GM12892 (cell line): ENCODE measurements around the gene TMEM151A.

Experiments used
- DNase-seq: peaks from one replicate; pipeline ENCODE4 v3.0.0; 2011; ENCODE audit not compliant: insufficient read length
- FAIRE-seq: peaks from 2 replicates; lab custom pipeline; 2011; peaks lifted over from hg19 to GRCh38; lab: Jason Lieb, UNC
- POLR2A ChIP-seq: IDR thresholded peaks from 2 replicates; pipeline ENCODE4 v1.6.1; 2011; ENCODE audit warnings: low read depth, low read length, control low read depth
- POLR2AphosphoS5 ChIP-seq: IDR thresholded peaks from 2 replicates; pipeline ENCODE4 v1.6.1; 2011; ENCODE audit warnings: low read depth, low read length, control low read depth
- TAF1 ChIP-seq: IDR thresholded peaks from 2 replicates; pipeline ENCODE4 v1.6.1; 2011; ENCODE audit warnings: low read depth, mild to moderate bottlenecking, control low read depth, low read length, borderline replicate concordance

TMEM151A gene

GRCh38 chr11:66339686-66340483 is 48.2 kb downstream of the TMEM151A start:
- no peak for FAIRE-seq
- TF ChIP-seq POLR2A (no peak), TAF1 (no peak), POLR2AphosphoS5 (no peak)
- no peak for DNase-seq

GRCh38 chr11:66340596-66341501 is 49.2 kb downstream of the TMEM151A start:
- no peak for FAIRE-seq
- DNase-seq: no peak
- no peak for TF ChIP-seq TAF1
- TF ChIP-seq POLR2A: no peak

- DNase-seq: no peak
- no peak for TF ChIP-seq POLR2A
- peak; percentile 41; the same call in 1 of the 2 replicates for TF ChIP-seq POLR2AphosphoS5
- TF ChIP-seq TAF1: no peak
- FAIRE-seq: no peak
These were observed 49.9 kb downstream of the TMEM151A start for GRCh38 chr11:66341502-66342126.

GRCh38 chr11:66343176-66343575 is 51.5 kb downstream of the TMEM151A start:
- DNase-seq: no peak
- TF ChIP-seq POLR2AphosphoS5 (no peak), POLR2A (no peak), TAF1 (no peak)
- FAIRE-seq: no peak

GRCh38 chr11:66344550-66345315 is 53.0 kb downstream of the TMEM151A start, which contains the start of gene BRMS1:
BRMS1 (minus strand) TSS chr11:66345104; CDS start chr11:66342234, 2,870 bp downstream.
- TF ChIP-seq POLR2AphosphoS5: peak; percentile 94
- TF ChIP-seq TAF1: peak; percentile 66; the same call in 1 of the 2 replicates
- peak; percentile 97 for TF ChIP-seq POLR2A
- FAIRE-seq (peak; percentile 99), DNase-seq (peak; percentile 97)

GRCh38 chr11:66345316-66345649 is 53.6 kb downstream of the TMEM151A start:
- DNase-seq (no peak), FAIRE-seq (no peak)
- no peak for TF ChIP-seq POLR2A
- no peak for TF ChIP-seq POLR2AphosphoS5
- TF ChIP-seq TAF1: no peak
